HG02763 (cell line): Measurements from ENCODE around the gene MYADM.

Experiments
- ATAC-seq: cut with Tn5 transposase; IDR thresholded peaks from one replicate; pipeline ENCODE4 v1.9.1; 2021; ENCODE audit warnings: mild to moderate bottlenecking, moderate library complexity; ENCODE audit not compliant: unreplicated experiment

The MYADM gene

GRCh38 chr19:53910170-53910518, 42.5 kb downstream of the MYADM start:
- no peak for ATAC-seq

- ATAC-seq, result no peak
These were observed 45.0 kb downstream of the MYADM start for GRCh38 chr19:53912653-53913052.

- no peak for ATAC-seq
These were observed 47.3 kb downstream of the MYADM start for GRCh38 chr19:53915000-53915399.

- no peak for ATAC-seq
These were observed 48.3 kb downstream of the MYADM start for GRCh38 chr19:53916004-53916403.

- no peak for ATAC-seq
These were observed 49.7 kb downstream of the MYADM start for GRCh38 chr19:53917356-53917755.
